H1 (cell line): ENCODE results near the gene RSPH9. TPM values are rescaled to one million over a fixed set of nuclear protein-coding genes. Genes with fewer than 3 reads are reported as not detected.
A peak's percentile ranks its signal among the peaks of the same experiment; 100 is the strongest.

Experiments used
- BACH1 ChIP-seq: IDR thresholded peaks from 2 replicates; pipeline ENCODE4 v1.6.1; 2012; ENCODE audit warnings: low read length, improper control_type of control experiment
- BRCA1 ChIP-seq: IDR thresholded peaks from 2 replicates; pipeline ENCODE4 v1.6.1; 2012; ENCODE audit warnings: low read depth, low read length, improper control_type of control experiment
- CEBPB ChIP-seq: IDR thresholded peaks from 2 replicates; pipeline ENCODE4 v1.6.1; 2012; ENCODE audit warnings: low read depth, low read length
- CHD2 ChIP-seq: IDR thresholded peaks from 2 replicates; pipeline ENCODE4 v1.6.1; 2012; ENCODE audit warnings: low read length, improper control_type of control experiment
- EZH2 ChIP-seq: fragments of 200-600 bp; sonication (generic); IDR thresholded peaks from 2 replicates; pipeline ENCODE4 v1.7.1; 2012; ENCODE audit warnings: low read depth, mild to moderate bottlenecking, moderate library complexity, low read length, inconsistent platforms; ENCODE audit not compliant: severe bottlenecking
- FOSL1 ChIP-seq: IDR thresholded peaks from 2 replicates; pipeline ENCODE4 v1.6.1; 2011; ENCODE audit warnings: mild to moderate bottlenecking, low read depth, low read length, moderate library complexity; ENCODE audit not compliant: insufficient read depth
- HDAC2 ChIP-seq, 2 experiments: fragments of 300-600 bp in 1 of 2; sonication (generic) in 1 of 2; IDR thresholded peaks; 2 replicates each; pipeline ENCODE4 v1.6.1; 2011 to 2012; ENCODE audit warnings: low read depth in 2 of 2, low read length in 2 of 2, mild to moderate bottlenecking in 2 of 2, moderate library complexity in 2 of 2, borderline replicate concordance in 1 of 2, inconsistent platforms in 1 of 2
- HDAC6 ChIP-seq: IDR thresholded peaks from one replicate; pipeline ENCODE4 v1.7.1; 2012; ENCODE audit warnings: low read depth, mild to moderate bottlenecking, inconsistent platforms, low read length, moderate library complexity
- KDM1A ChIP-seq: fragments of 200-600, 300-600 bp; sonication (generic); IDR thresholded peaks from 2 replicates; pipeline ENCODE4 v1.7.1; 2016; ENCODE audit warnings: mild to moderate bottlenecking, low read length, borderline replicate concordance
- KDM4A ChIP-seq: IDR thresholded peaks from one replicate; pipeline ENCODE4 v1.7.1; 2012; ENCODE audit warnings: low read depth, mild to moderate bottlenecking, moderate library complexity, low read length, inconsistent platforms; ENCODE audit not compliant: severe bottlenecking
- NANOG ChIP-seq: IDR thresholded peaks from 2 replicates; pipeline ENCODE4 v1.6.1; 2011; ENCODE audit warnings: low read length, low read depth, mild to moderate bottlenecking, inconsistent platforms; ENCODE audit not compliant: insufficient read depth, poor library complexity, severe bottlenecking
- NRF1 ChIP-seq: IDR thresholded peaks from 2 replicates; pipeline ENCODE4 v1.6.1; 2011; ENCODE audit warnings: mild to moderate bottlenecking, low read depth, low read length, improper control_type of control experiment
- RXRA ChIP-seq: IDR thresholded peaks from 2 replicates; pipeline ENCODE4 v1.6.1; 2011; ENCODE audit warnings: low read depth, mild to moderate bottlenecking, low read length, moderate library complexity; ENCODE audit not compliant: insufficient read depth
- SP1 ChIP-seq: IDR thresholded peaks from 2 replicates; pipeline ENCODE4 v1.6.1; 2011; ENCODE audit warnings: low read depth, low read length
- SP2 ChIP-seq: IDR thresholded peaks from 2 replicates; pipeline ENCODE4 v1.6.1; 2012; ENCODE audit warnings: mild to moderate bottlenecking, low read length, inconsistent platforms
- polyA plus RNA-seq, 7 experiments: library from polyadenylated mRNA; depleted of rRNA in 3 of 7; stranded (reverse) in 5 of 7; unstranded in 2 of 7; fragments of >200 nt in 5 of 7; fragments of 200-250 nt in 2 of 7; gene quantifications; 1 replicate in 5 of 7; 2 replicates in 1 of 7; 4 replicates in 1 of 7; pipeline versions ENCODE4 v1.2.1 to v1.2.3, GENCODE V29; 2011 to 2013; ENCODE audit warnings: missing spikeins in 2 of 7, mixed read lengths in 2 of 7
- total RNA-seq: library from RNA; stranded (reverse); fragmentation: NEBNext Ultra II Directional; extraction: Animal tissue kit (Norgen Biotek cat#: 25700); gene quantifications from 2 replicates; pipeline ENCODE4 v1.2.1, GENCODE V29; 2021
- TF ChIP-seq, protein P1 (sequence below): IDR thresholded peaks from 2 replicates; pipeline ENCODE4 v1.6.1; 2011; ENCODE audit warnings: low read depth, mild to moderate bottlenecking, low read length; ENCODE audit not compliant: insufficient read depth

RSPH9 gene
- total and polyA plus RNA-seq, 2 of the 8 experiments (the other 6 are each of a cell fraction or from before 2014, with no cell fraction given): 0.15 to 0.23 TPM

DNA sequence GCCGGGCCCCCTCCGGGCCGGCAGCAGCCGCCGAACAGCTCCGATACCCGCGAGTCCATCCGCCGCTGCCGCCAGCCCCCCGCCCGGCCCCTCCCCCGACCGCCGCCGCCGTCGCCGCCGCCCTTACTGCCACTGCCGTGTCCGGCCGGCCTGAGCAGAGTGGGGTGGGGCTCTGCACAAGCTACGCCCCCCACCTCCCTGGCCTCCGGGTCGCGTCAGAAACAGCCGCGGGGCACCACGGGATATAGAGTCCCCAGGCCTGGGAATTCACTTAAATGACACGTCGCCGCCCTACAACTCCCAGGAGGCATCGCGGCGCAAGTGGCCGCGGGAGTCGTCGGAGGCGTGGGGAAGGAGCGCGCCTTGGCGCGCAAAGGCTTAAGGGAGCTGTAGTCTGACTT lies 15.7 kb upstream of the RSPH9 start, which contains the start of gene GTPBP2 (continued):
- TF ChIP-seq SP2 (no peak), FOSL1 (no peak), BRCA1 (no peak), BACH1 (no peak), KDM1A (no peak), HDAC6 (no peak), NRF1 (no peak), SP1 (peak; percentile 63; the same call in 1 of the 2 replicates), CEBPB (no peak), CHD2 (peak; percentile 74), RXRA (no peak), NANOG (no peak), KDM4A (no peak), HDAC2 (IDR thresholded peaks at IDR 0.05; ENCODE audit: borderline replicate concordance in 1 of 2, low read depth in 2 of 2, low read length in 2 of 2) (no peak), EZH2 (no peak)
- TF ChIP-seq, protein P1, sequence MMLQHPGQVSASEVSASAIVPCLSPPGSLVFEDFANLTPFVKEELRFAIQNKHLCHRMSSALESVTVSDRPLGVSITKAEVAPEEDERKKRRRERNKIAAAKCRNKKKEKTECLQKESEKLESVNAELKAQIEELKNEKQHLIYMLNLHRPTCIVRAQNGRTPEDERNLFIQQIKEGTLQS: peak; percentile 44; the same call in 1 of the 2 replicates
